Testis (tissue), 3 donors: ENCODE results near the gene SUFU. TPM values are rescaled to one million over a fixed set of nuclear protein-coding genes. Genes with fewer than 3 reads are reported as not detected.
A peak's percentile ranks its signal among the peaks of the same experiment; 100 is the strongest.

Experiments used
- DNase-seq: peaks from one replicate; pipeline ENCODE4 v3.0.0-alpha.2; 2019
- H3K27ac ChIP-seq, 2 donors: fragments of 200-600 bp; sonication (generic); one replicate each; pipeline ENCODE4 v1.5.1; 2019
- H3K27me3 ChIP-seq: fragments of 200-600 bp; sonication (generic); one replicate; pipeline ENCODE4 v1.5.1; 2019
- H3K36me3 ChIP-seq: fragments of 200-600 bp; sonication (generic); one replicate; pipeline ENCODE4 v1.5.1; 2017; ENCODE audit warnings: low read depth; ENCODE audit errors: missing control alignments
- H3K4me1 ChIP-seq: fragments of 200-600 bp; sonication (generic); one replicate; pipeline ENCODE4 v1.5.1; 2019
- H3K4me3 ChIP-seq, 2 donors: fragments of 200-600 bp; sonication (generic); one replicate each; pipeline ENCODE4 v1.5.1; 2017 to 2019
- H3K9me3 ChIP-seq: fragments of 200-600 bp; sonication (generic); one replicate; pipeline ENCODE4 v1.5.1; 2017
- POLR2A ChIP-seq: fragments of 450-650 bp; IDR thresholded peaks from one replicate; pipeline ENCODE4 v1.6.1; 2017; ENCODE audit warnings: antibody characterized with exemption, mild to moderate bottlenecking, moderate library complexity
- WGBS, 2 donors: methylation state at CpG; one replicate each; pipeline ENCODE4 v1.1.5; 2018; 5-methylcytosine and 5-hydroxymethylcytosine counted together
- intact Hi-C: fragments of 100-400 bp; cut with DNase I; formaldehyde crosslinking; loops from one replicate; pipeline ENCODE4 v1.15.1; 2023; ENCODE audit warnings: low total_unique reads
- polyA plus RNA-seq: library from polyadenylated mRNA; stranded (reverse); fragments of 350-450 nt; fragmentation: Illumina TruSeq; extraction: RNeasy Lipid Tissue Mini Kit (QIAGEN cat#74804); gene quantifications from one replicate; pipeline ENCODE4 v1.2.3, GENCODE V29; 2014; ENCODE audit warnings: low read depth, low replicate concordance; ENCODE audit not compliant: insufficient read depth
- total RNA-seq, 2 donors: library from RNA; depleted of rRNA; stranded (reverse); fragments of >200 nt; gene quantifications; one replicate each; pipeline ENCODE4 v1.2.3, GENCODE V29; 2016
- TF ChIP-seq, protein P1 (sequence below), 3 experiments: fragments of 450-650 bp in 2 of 3; fragments of 200-600 bp in 1 of 3; sonication (generic) in 1 of 3; IDR thresholded peaks; one replicate each; pipeline ENCODE4 v1.5.1; 2016 to 2019; ENCODE audit warnings: antibody characterized with exemption in 3 of 3, mild to moderate bottlenecking in 2 of 3, moderate library complexity in 1 of 3

SUFU gene
- total and polyA plus RNA-seq, 3 donors from 2014 or later = 16.5 to 28.4 (median 22.9) TPM

DNA sequence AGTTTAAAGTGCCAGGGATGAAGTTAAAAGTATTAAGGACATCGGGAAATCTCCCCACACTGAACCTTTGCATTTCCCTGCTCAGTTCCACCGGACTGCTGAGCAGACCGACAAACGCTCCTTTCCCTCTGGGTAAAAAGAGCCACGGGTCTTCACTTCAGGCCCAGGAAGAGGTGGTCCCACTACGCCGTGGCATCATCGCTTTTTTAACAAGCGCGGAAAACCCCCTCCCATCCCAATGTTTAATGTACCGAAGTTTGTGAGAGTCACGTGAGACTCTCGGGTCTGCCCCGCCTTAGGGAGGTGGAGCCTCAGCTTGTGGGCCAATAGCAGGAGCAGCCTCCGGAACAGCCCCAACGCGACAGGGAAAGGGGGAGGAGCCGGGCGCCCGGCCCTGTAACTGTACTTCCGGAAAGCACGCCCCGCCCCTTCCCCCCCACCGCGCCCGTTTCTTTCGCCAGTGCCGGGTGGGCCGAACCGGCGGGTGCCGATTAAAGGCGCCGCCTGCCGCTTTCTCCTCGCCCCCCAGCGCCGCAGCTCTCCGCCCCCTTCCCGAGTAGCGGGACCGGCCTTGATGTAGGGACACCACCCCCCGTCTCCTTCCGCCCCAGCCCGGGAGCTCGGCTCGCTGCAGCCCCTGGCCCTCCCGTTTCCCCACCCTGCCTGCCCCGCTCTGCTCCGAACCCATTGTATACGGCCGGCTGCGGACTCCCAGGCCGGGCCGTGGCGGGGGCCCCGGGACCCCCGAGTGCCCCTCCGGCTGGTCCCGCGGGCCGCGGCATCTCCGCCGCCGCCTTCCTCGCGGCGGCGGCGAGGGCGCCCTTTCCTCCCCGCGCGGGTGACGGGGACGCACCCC lies 138.3 kb downstream of the SUFU start:
- Histone ChIP-seq H3K4me1 (peaks cover 10% of the 10 kb centered on the region), H3K36me3 (no peaks in the 10 kb centered on the region), H3K9me3 (no peaks in the 10 kb centered on the region), H3K27me3 (no peaks in the 10 kb centered on the region), H3K4me3 (peak overlapping the region; percentile 79 to 81), H3K27ac (peak overlapping the region; percentile 96 to 99)
- WGBS, 2 donors = 0 to 1% methylated on average over 6 to 27 of the region's 77 CpGs
- DNase-seq = peak; percentile 99
- intact Hi-C loops = loop anchor here (5.0 to 10.0 kb wide), 2 partner anchors 70 to 137 kb away; partner anchors contain the start of genes ACTR1A, ARL3, SFXN2 and SUFU
- TF ChIP-seq, protein P1, sequence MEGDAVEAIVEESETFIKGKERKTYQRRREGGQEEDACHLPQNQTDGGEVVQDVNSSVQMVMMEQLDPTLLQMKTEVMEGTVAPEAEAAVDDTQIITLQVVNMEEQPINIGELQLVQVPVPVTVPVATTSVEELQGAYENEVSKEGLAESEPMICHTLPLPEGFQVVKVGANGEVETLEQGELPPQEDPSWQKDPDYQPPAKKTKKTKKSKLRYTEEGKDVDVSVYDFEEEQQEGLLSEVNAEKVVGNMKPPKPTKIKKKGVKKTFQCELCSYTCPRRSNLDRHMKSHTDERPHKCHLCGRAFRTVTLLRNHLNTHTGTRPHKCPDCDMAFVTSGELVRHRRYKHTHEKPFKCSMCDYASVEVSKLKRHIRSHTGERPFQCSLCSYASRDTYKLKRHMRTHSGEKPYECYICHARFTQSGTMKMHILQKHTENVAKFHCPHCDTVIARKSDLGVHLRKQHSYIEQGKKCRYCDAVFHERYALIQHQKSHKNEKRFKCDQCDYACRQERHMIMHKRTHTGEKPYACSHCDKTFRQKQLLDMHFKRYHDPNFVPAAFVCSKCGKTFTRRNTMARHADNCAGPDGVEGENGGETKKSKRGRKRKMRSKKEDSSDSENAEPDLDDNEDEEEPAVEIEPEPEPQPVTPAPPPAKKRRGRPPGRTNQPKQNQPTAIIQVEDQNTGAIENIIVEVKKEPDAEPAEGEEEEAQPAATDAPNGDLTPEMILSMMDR (IDR thresholded peaks at IDR 0.05) = no peak
- peak; percentile 74 for TF ChIP-seq POLR2A

DNA sequence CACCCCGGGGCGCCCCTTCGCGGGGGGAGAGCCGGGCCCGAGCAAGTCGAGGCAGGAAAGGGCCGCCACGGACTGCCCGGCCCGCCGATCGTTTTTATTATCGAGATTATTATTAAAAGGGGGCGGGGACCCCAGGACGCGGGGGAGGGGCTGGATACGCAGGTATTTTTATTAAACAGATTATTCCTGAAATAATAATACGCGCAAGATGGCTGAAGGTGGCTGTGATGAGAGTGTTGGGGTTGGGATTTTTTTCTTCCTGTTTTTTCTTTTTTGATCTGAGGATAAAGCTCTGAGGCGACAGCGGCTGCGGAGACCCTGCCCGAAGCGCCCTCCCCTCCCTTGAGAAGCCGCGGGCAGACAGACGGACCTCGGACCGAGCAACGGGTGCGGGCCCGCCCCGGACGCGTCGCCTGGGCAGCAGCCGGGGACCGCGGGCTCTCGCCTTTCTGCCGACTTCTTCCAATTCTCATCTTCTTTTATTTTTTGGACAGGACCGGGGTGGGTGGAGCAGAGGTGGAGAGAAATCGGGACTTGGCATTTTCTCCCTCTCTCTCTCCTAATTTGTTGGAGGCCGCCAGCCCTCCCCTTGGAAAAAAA lies 139.1 kb downstream of the SUFU start:
- no peaks in the 10 kb centered on the region for H3K9me3 ChIP-seq
- H3K4me3 ChIP-seq = peak overlapping the region; percentile 79 to 81
- DNase-seq = peak; percentile 69
- no peaks in the 10 kb centered on the region for H3K27me3 ChIP-seq
- no peaks in the 10 kb centered on the region for H3K36me3 ChIP-seq
- peaks cover 17% of the 10 kb centered on the region for H3K4me1 ChIP-seq
- peak overlapping the region; percentile 96 to 99 for H3K27ac ChIP-seq
- intact Hi-C loops = loop anchor here (5.0 to 10.0 kb wide), 2 partner anchors 69 to 138 kb away; partner anchors contain the start of genes ACTR1A, ARL3, SFXN2 and SUFU
- WGBS, 2 donors = 1% methylated on average over 40 to 42 of the region's 45 CpGs
- TF ChIP-seq POLR2A = no peak
- TF ChIP-seq, protein P1 (IDR thresholded peaks at IDR 0.05) = no peak

DNA sequence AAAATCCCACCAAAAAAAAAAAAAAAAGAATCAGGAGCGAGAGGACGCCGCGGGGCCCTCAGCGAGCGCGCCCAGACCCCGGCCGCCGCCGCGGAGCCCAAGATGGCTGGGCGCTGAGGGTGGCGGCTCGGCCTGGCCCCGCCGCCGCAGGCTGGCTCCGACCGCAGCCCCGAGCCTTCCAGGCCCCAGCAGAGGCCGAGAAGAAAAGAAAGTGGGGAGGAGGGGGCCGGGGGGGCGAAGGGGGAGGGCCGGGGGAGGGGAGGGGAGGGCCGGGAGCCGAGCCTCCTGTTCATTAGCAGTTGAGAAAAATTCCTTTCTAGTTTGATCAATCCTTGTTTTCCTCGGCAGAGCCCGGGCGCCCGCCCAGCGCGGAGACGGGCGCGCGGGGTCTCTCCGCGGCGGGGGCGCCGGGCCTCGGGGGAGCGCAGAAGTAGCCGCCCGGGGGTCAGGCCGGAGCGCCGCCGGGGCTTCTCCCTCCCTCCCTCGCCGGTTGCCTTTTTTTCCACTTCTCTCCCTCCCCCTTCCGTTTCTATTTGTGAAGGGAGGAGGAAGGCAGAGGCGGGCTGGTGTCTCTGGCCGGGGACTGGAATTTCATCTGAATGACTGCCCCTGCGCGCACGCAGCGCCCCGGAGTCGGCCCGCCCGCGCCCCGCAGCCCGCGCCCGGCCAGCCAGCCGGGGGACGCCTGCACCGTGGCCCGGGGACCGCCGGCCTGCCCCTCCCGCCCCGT lies 139.7 kb downstream of the SUFU start:
- Histone ChIP-seq H3K4me1 (peaks cover 24% of the 10 kb centered on the region), H3K27ac (peak overlapping the region; percentile 96 to 99), H3K27me3 (no peaks in the 10 kb centered on the region), H3K9me3 (no peaks in the 10 kb centered on the region), H3K36me3 (no peaks in the 10 kb centered on the region), H3K4me3 (peak overlapping the region; percentile 79 to 81)
- DNase-seq = peak; percentile 62
- TF ChIP-seq POLR2A = no peak
- TF ChIP-seq, protein P1 (IDR thresholded peaks at IDR 0.05) = no peak
- 1 to 2% methylated on average over 31 to 76 of the region's 76 CpGs for WGBS, 2 donors
- intact Hi-C loops = loop anchor here (5.0 to 10.0 kb wide), 2 partner anchors 69 to 139 kb away; partner anchors contain the start of genes ACTR1A, ARL3, SFXN2 and SUFU

DNA sequence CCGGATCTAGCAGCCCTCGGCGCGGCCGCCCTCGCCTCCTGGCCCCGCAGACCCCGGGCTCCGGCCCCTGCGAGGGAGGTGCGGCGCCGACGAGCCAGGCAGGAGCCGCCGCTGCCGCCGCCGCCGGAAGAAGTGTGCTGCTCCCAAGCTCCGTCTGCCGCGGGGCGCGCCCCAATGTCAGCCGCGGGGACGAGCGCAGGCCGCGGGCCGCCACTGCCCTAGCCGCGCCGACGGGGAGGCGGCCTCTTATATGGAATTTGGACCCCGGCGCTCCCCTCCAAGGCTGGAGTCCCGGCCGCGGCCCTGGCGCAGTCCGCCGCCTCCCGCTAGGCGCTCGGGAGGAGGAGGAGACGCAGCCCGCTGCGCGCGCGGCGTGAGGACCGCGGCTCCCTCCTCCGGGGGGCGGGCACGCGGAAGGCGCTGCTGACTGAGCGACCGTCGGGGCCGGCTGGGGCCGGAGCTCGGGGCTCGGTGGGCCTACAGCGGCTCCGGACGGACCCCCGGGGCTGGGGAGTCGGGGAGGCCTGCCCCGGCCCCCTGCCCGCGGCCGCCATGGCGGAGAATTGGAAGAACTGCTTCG lies 140.4 kb downstream of the SUFU start, which contains the start of gene TRIM8:
Gene TRIM8, plus strand, starts transcription at position 414 of the 580 bp plus-strand sequence. Its CDS starts 139 bp downstream, at position 553.
- WGBS, 2 donors = 0% methylated on average over 73 of the region's 80 CpGs; no CpG with 5 or more reads in 1 of the 2 donors
- DNase-seq = no peak
- intact Hi-C loops = loop anchor here (5.0 to 10.0 kb wide), 2 partner anchors 68 to 139 kb away; partner anchors contain the start of genes ACTR1A, ARL3, SFXN2 and SUFU

More for the DNA sequence above, 140.4 kb downstream of the SUFU start, which contains the start of gene TRIM8:
- Histone ChIP-seq H3K9me3 (no peaks in the 10 kb centered on the region), H3K27me3 (no peaks in the 10 kb centered on the region), H3K4me1 (peaks cover 30% of the 10 kb centered on the region), H3K4me3 (peak within 1 kb of the TSS; percentile 79 to 81), H3K27ac (peak within 1 kb of the TSS; percentile 96 to 99), H3K36me3 (no peaks in the 10 kb centered on the region)
- TF ChIP-seq, protein P1 (IDR thresholded peaks at IDR 0.05) = no peak
- TF ChIP-seq POLR2A = no peak
